ENCODE data around the gene GALNT2. TPM values are rescaled to one million over a fixed set of nuclear protein-coding genes. Genes with fewer than 3 reads are reported as not detected.

The GALNT2 gene
- total and polyA plus RNA-seq, 2 of the 13 experiments (the other 11 are each of a cell fraction or from before 2014, with no cell fraction given), result 39.3 to 39.6 TPM

DNA sequence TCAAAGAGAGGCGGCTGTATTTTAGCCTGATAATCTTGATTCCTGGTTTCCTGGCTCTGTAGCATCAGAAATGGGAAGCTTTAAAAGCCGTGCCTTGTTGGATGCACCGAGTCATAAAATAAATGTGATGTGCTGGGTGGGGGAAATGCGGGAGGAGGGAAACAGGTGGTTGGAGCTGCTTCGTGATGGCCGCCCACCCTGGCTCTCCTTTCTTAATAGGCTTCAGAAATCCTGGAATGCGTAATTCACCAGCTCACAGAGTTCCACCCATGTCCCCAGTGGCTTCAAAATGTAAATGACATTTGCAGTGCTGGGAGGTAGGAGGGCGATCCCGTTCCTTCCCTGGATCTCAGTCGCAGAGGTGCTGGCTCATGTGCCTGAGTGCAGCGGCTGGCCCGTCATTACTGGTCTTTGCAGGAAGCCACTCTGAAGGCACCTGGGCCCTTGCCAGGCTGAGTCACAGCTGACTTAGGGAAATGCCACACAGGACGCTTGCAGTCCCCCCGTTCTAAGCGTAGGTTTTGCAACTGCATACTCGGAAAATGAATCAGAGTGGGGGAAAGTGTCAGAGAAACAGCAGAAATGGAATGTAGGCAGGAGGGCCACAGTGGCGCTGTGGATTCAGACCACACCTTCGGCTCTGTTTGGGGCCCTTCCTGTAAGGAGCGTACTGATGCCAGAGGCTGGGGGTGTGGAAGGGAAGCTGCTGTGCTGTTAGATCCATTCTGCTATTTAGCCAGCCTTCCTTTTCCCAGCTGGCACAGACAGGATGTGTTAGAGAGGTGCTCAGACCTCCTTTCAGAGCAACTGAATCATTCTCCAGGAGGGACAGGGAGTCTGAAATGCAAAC is 37.6 kb downstream of the GALNT2 start (continued):
- TF ChIP-seq ZNF616 (CRISPR knock-in tag; IDR thresholded peaks at IDR 0.05; ENCODE audit: low read depth) (no peak), RCOR2 (CRISPR knock-in tag; IDR thresholded peaks at IDR 0.05) (no peak), ATF1 (CRISPR knock-in tag; IDR thresholded peaks at IDR 0.05) (peak; percentile 37; the same call in 1 of the 2 replicates), TOE1 (CRISPR knock-in tag; IDR thresholded peaks at IDR 0.05) (no peak), ZNF597 (CRISPR knock-in tag; IDR thresholded peaks at IDR 0.05) (no peak), CREB3 (CRISPR knock-in tag; IDR thresholded peaks at IDR 0.05) (no peak), HOXA7 (CRISPR knock-in tag; IDR thresholded peaks at IDR 0.05) (no peak), ZNF788 (CRISPR knock-in tag; IDR thresholded peaks at IDR 0.05; ENCODE audit: borderline replicate concordance) (peak; percentile 23; the same call in 1 of the 2 replicates), ZNF333 (CRISPR knock-in tag; IDR thresholded peaks at IDR 0.05; ENCODE audit: borderline replicate concordance) (peak; percentile 55; the same call in 1 of the 2 replicates), ZNF432 (CRISPR knock-in tag; IDR thresholded peaks at IDR 0.05; ENCODE audit: borderline replicate concordance) (no peak), MAFK (conservative IDR thresholded peaks at IDR 0.05 in 1 of 2, IDR thresholded peaks at IDR 0.05 in 1 of 2; ENCODE audit: low read length in 2 of 2) (peak; percentile 52 to 79), BCL6 (CRISPR knock-in tag; IDR thresholded peaks at IDR 0.05) (peak; percentile 16; the same call in 1 of the 2 replicates), ZNF225 (CRISPR knock-in tag; IDR thresholded peaks at IDR 0.05) (no peak), FOSL2 (CRISPR knock-in tag; IDR thresholded peaks at IDR 0.05) (peak; percentile 100), ZMYM3 (CRISPR knock-in tag; IDR thresholded peaks at IDR 0.05) (no peak), ZNF12 (CRISPR knock-in tag; IDR thresholded peaks at IDR 0.05) (0 out of 2 replicates have a peak, but pooled peaks have one; percentile 10), NFIB (CRISPR knock-in tag; IDR thresholded peaks at IDR 0.05; ENCODE audit: borderline replicate concordance) (no peak), ZNF878 (CRISPR knock-in tag; IDR thresholded peaks at IDR 0.05) (no peak), YY1 (IDR thresholded peaks at IDR 0.05; ENCODE audit: insufficient read depth, insufficient replicate concordance, low read depth, low read length) (peak; percentile 38)
- TF ChIP-seq, protein P1, sequence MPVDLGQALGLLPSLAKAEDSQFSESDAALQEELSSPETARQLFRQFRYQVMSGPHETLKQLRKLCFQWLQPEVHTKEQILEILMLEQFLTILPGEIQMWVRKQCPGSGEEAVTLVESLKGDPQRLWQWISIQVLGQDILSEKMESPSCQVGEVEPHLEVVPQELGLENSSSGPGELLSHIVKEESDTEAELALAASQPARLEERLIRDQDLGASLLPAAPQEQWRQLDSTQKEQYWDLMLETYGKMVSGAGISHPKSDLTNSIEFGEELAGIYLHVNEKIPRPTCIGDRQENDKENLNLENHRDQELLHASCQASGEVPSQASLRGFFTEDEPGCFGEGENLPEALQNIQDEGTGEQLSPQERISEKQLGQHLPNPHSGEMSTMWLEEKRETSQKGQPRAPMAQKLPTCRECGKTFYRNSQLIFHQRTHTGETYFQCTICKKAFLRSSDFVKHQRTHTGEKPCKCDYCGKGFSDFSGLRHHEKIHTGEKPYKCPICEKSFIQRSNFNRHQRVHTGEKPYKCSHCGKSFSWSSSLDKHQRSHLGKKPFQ (CRISPR knock-in tag; IDR thresholded peaks at IDR 0.05; ENCODE audit: insufficient replicate concordance), result no peak
- TF ChIP-seq, protein P2, sequence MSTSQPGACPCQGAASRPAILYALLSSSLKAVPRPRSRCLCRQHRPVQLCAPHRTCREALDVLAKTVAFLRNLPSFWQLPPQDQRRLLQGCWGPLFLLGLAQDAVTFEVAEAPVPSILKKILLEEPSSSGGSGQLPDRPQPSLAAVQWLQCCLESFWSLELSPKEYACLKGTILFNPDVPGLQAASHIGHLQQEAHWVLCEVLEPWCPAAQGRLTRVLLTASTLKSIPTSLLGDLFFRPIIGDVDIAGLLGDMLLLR (CRISPR knock-in tag; IDR thresholded peaks at IDR 0.05), result 0 out of 2 replicates have a peak, but pooled peaks have one; percentile 37
- TF ChIP-seq, protein P3, sequence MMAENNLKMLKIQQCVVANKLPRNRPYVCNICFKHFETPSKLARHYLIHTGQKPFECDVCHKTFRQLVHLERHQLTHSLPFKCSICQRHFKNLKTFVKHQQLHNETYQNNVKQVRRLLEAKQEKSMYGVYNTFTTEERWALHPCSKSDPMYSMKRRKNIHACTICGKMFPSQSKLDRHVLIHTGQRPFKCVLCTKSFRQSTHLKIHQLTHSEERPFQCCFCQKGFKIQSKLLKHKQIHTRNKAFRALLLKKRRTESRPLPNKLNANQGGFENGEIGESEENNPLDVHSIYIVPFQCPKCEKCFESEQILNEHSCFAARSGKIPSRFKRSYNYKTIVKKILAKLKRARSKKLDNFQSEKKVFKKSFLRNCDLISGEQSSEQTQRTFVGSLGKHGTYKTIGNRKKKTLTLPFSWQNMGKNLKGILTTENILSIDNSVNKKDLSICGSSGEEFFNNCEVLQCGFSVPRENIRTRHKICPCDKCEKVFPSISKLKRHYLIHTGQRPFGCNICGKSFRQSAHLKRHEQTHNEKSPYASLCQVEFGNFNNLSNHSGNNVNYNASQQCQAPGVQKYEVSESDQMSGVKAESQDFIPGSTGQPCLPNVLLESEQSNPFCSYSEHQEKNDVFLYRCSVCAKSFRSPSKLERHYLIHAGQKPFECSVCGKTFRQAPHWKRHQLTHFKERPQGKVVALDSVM (CRISPR knock-in tag; IDR thresholded peaks at IDR 0.05), result no peak

Measured in HepG2 (cell line).